Measurements from ENCODE around the gene CRY2.
A peak's percentile ranks its signal among the peaks of the same experiment; 100 is the strongest.

Gene CRY2

GRCh38 chr11:45884596-45885185, 37.4 kb downstream of the CRY2 start:
- WGBS (ENCODE audit: insufficient coverage), result 98% methylated on average over 6 of the region's 10 CpGs
- ChIA-PET CTCF (interaction anchor here (1.2 to 2.5 kb wide), 3 partner anchors 9 to 81 kb away, joined by 3 to 11 read pairs (median 3); no protein-coding TSS in a partner anchor), POLR2A (no interaction called here)
- Histone ChIP-seq H3K36me3 (ENCODE audit: control insufficient read depth in 4 of 4, insufficient read depth in 4 of 4, low read length in 3 of 4) (peaks cover 5 to 29% (median 15%) of the 10 kb centered on the region in 4 experiments), H3K27me3 (replicated peaks in 2 of 5; ENCODE audit: control insufficient read depth in 4 of 5, insufficient read depth in 5 of 5, low read length in 4 of 5) (peaks cover 0 to 35% (median 8%) of the 10 kb centered on the region in 5 experiments), H3K4me1 (ENCODE audit: control extremely low read depth in 1 of 4, control insufficient read depth in 4 of 4, insufficient read depth in 4 of 4, low read length in 3 of 4) (peaks cover 3 to 13% (median 9%) of the 10 kb centered on the region in 4 experiments), H3K9me3 (ENCODE audit: control extremely low read depth in 1 of 5, control insufficient read depth in 4 of 5, insufficient read depth in 2 of 5, low read depth in 1 of 5, low read length in 4 of 5) (no peaks in the 10 kb centered on the region), H3K4me3 (ENCODE audit: control insufficient read depth in 1 of 7, extremely low read depth in 1 of 7, insufficient read depth in 4 of 7, low read depth in 2 of 7, low read length in 6 of 7) (peak overlapping the region in 3 of 7 experiments; percentile 28 to 71 (median 58)), H3K27ac (ENCODE audit: insufficient read depth in 1 of 2, low read depth in 1 of 2, low read length in 2 of 2, poor library complexity in 1 of 2, severe bottlenecking in 2 of 2) (no peak overlapping the region)
- DNase-seq, result no peak

GRCh38 chr11:45885274-45885920, 38.1 kb downstream of the CRY2 start, which contains the start of gene MAPK8IP1:
MAPK8IP1 (plus strand) TSS chr11:45885651; CDS start chr11:45885821, 170 bp downstream.
- CTCF ChIA-PET, result interaction anchor here (1.2 kb wide), 1 partner anchor 10 kb away, joined by 3 read pairs; no protein-coding TSS in a partner anchor
- peaks cover 3 to 13% (median 9%) of the 10 kb centered on the region in 4 experiments for H3K4me1 ChIP-seq (ENCODE audit: control extremely low read depth in 1 of 4, control insufficient read depth in 4 of 4, insufficient read depth in 4 of 4, low read length in 3 of 4)
- peaks cover 5 to 24% (median 13%) of the 10 kb centered on the region in 4 experiments for H3K36me3 ChIP-seq (ENCODE audit: control insufficient read depth in 4 of 4, insufficient read depth in 4 of 4, low read length in 3 of 4)
- H3K9me3 ChIP-seq (ENCODE audit: control extremely low read depth in 1 of 5, control insufficient read depth in 4 of 5, insufficient read depth in 2 of 5, low read depth in 1 of 5, low read length in 4 of 5), result no peaks in the 10 kb centered on the region
- DNase-seq, result peak; percentile 22 to 59 (median 51)
- POLR2A ChIA-PET, result no interaction called here
- H3K27ac ChIP-seq (ENCODE audit: insufficient read depth in 1 of 2, low read depth in 1 of 2, low read length in 2 of 2, poor library complexity in 1 of 2, severe bottlenecking in 2 of 2), result no peak within 1 kb of the TSS
- H3K27me3 ChIP-seq (replicated peaks in 2 of 5; ENCODE audit: control insufficient read depth in 4 of 5, insufficient read depth in 5 of 5, low read length in 4 of 5), result peaks cover 0 to 40% (median 8%) of the 10 kb centered on the region in 5 experiments
- 1% methylated on average over 65 of the region's 73 CpGs for WGBS (ENCODE audit: insufficient coverage)
- peak within 1 kb of the TSS; percentile 46 to 71 (median 56) for H3K4me3 ChIP-seq (ENCODE audit: control insufficient read depth in 1 of 7, extremely low read depth in 1 of 7, insufficient read depth in 4 of 7, low read depth in 2 of 7, low read length in 6 of 7)

GRCh38 chr11:45885921-45886721, 38.8 kb downstream of the CRY2 start:
- H3K4me3 ChIP-seq (ENCODE audit: control insufficient read depth in 1 of 7, extremely low read depth in 1 of 7, insufficient read depth in 4 of 7, low read depth in 2 of 7, low read length in 6 of 7), result peak overlapping the region; percentile 46 to 71 (median 56)
- 9% methylated on average over 29 of the region's 43 CpGs for WGBS (ENCODE audit: insufficient coverage)
- peaks cover 0 to 43% (median 8%) of the 10 kb centered on the region in 5 experiments for H3K27me3 ChIP-seq (replicated peaks in 2 of 5; ENCODE audit: control insufficient read depth in 4 of 5, insufficient read depth in 5 of 5, low read length in 4 of 5)
- H3K27ac ChIP-seq (ENCODE audit: insufficient read depth in 1 of 2, low read depth in 1 of 2, low read length in 2 of 2, poor library complexity in 1 of 2, severe bottlenecking in 2 of 2), result no peak overlapping the region
- ChIA-PET POLR2A (no interaction called here), CTCF (interaction anchor here (1.4 kb wide), 1 partner anchor 125 kb away, joined by 3 read pairs; no protein-coding TSS in a partner anchor)
- peaks cover 3 to 13% (median 9%) of the 10 kb centered on the region in 4 experiments for H3K4me1 ChIP-seq (ENCODE audit: control extremely low read depth in 1 of 4, control insufficient read depth in 4 of 4, insufficient read depth in 4 of 4, low read length in 3 of 4)
- H3K36me3 ChIP-seq (ENCODE audit: control insufficient read depth in 4 of 4, insufficient read depth in 4 of 4, low read length in 3 of 4), result peaks cover 5 to 16% (median 8%) of the 10 kb centered on the region in 4 experiments
- DNase-seq, result no peak
- no peaks in the 10 kb centered on the region for H3K9me3 ChIP-seq (ENCODE audit: control extremely low read depth in 1 of 5, control insufficient read depth in 4 of 5, insufficient read depth in 2 of 5, low read depth in 1 of 5, low read length in 4 of 5)

- CTCF ChIA-PET, result interaction anchor here (1.4 kb wide), 1 partner anchor 124 kb away, joined by 3 read pairs; no protein-coding TSS in a partner anchor
These were observed 39.7 kb downstream of the CRY2 start for GRCh38 chr11:45886816-45887520.

GRCh38 chr11:45887587-45887986, 40.3 kb downstream of the CRY2 start:
- no peak overlapping the region for H3K4me3 ChIP-seq (ENCODE audit: control insufficient read depth in 1 of 7, extremely low read depth in 1 of 7, insufficient read depth in 4 of 7, low read depth in 2 of 7, low read length in 6 of 7)
- DNase-seq, result no peak
- peaks cover 0 to 2% (median 0%) of the 10 kb centered on the region in 4 experiments for H3K36me3 ChIP-seq (ENCODE audit: control insufficient read depth in 4 of 4, insufficient read depth in 4 of 4, low read length in 3 of 4)
- ChIA-PET CTCF (interaction anchor here (1.4 kb wide), 1 partner anchor 123 kb away, joined by 3 read pairs; no protein-coding TSS in a partner anchor), POLR2A (no interaction called here)
- 93% methylated on average over 7 of the region's 10 CpGs for WGBS (ENCODE audit: insufficient coverage)
- peaks cover 0 to 43% (median 8%) of the 10 kb centered on the region in 5 experiments for H3K27me3 ChIP-seq (replicated peaks in 2 of 5; ENCODE audit: control insufficient read depth in 4 of 5, insufficient read depth in 5 of 5, low read length in 4 of 5)
- no peak overlapping the region for H3K27ac ChIP-seq (ENCODE audit: insufficient read depth in 1 of 2, low read depth in 1 of 2, low read length in 2 of 2, poor library complexity in 1 of 2, severe bottlenecking in 2 of 2)
- H3K9me3 ChIP-seq (ENCODE audit: control extremely low read depth in 1 of 5, control insufficient read depth in 4 of 5, insufficient read depth in 2 of 5, low read depth in 1 of 5, low read length in 4 of 5), result no peaks in the 10 kb centered on the region
- peaks cover 3 to 13% (median 9%) of the 10 kb centered on the region in 4 experiments for H3K4me1 ChIP-seq (ENCODE audit: control extremely low read depth in 1 of 4, control insufficient read depth in 4 of 4, insufficient read depth in 4 of 4, low read length in 3 of 4)

More at GRCh38 chr11:45886816-45887520, 39.7 kb downstream of the CRY2 start:
- Histone ChIP-seq H3K27ac (ENCODE audit: insufficient read depth in 1 of 2, low read depth in 1 of 2, low read length in 2 of 2, poor library complexity in 1 of 2, severe bottlenecking in 2 of 2) (no peak overlapping the region), H3K27me3 (replicated peaks in 2 of 5; ENCODE audit: control insufficient read depth in 4 of 5, insufficient read depth in 5 of 5, low read length in 4 of 5) (peaks cover 0 to 43% (median 8%) of the 10 kb centered on the region in 5 experiments), H3K9me3 (ENCODE audit: control extremely low read depth in 1 of 5, control insufficient read depth in 4 of 5, insufficient read depth in 2 of 5, low read depth in 1 of 5, low read length in 4 of 5) (no peaks in the 10 kb centered on the region), H3K36me3 (ENCODE audit: control insufficient read depth in 4 of 4, insufficient read depth in 4 of 4, low read length in 3 of 4) (peaks cover 0 to 8% (median 2%) of the 10 kb centered on the region in 4 experiments), H3K4me1 (ENCODE audit: control extremely low read depth in 1 of 4, control insufficient read depth in 4 of 4, insufficient read depth in 4 of 4, low read length in 3 of 4) (peaks cover 3 to 13% (median 9%) of the 10 kb centered on the region in 4 experiments), H3K4me3 (ENCODE audit: control insufficient read depth in 1 of 7, extremely low read depth in 1 of 7, insufficient read depth in 4 of 7, low read depth in 2 of 7, low read length in 6 of 7) (no peak overlapping the region)
- DNase-seq, result no peak
- 93% methylated on average over 3 of the region's 4 CpGs for WGBS (ENCODE audit: insufficient coverage)
- POLR2A ChIA-PET, result no interaction called here

- Histone ChIP-seq H3K36me3 (ENCODE audit: control insufficient read depth in 4 of 4, insufficient read depth in 4 of 4, low read length in 3 of 4) (no peaks in the 10 kb centered on the region), H3K9me3 (ENCODE audit: control extremely low read depth in 1 of 5, control insufficient read depth in 4 of 5, insufficient read depth in 2 of 5, low read depth in 1 of 5, low read length in 4 of 5) (no peaks in the 10 kb centered on the region), H3K27ac (ENCODE audit: insufficient read depth in 1 of 2, low read depth in 1 of 2, low read length in 2 of 2, poor library complexity in 1 of 2, severe bottlenecking in 2 of 2) (no peak overlapping the region), H3K4me1 (ENCODE audit: control extremely low read depth in 1 of 4, control insufficient read depth in 4 of 4, insufficient read depth in 4 of 4, low read length in 3 of 4) (peaks cover 3 to 13% (median 9%) of the 10 kb centered on the region in 4 experiments), H3K27me3 (replicated peaks in 2 of 5; ENCODE audit: control insufficient read depth in 4 of 5, insufficient read depth in 5 of 5, low read length in 4 of 5) (peaks cover 0 to 46% (median 8%) of the 10 kb centered on the region in 5 experiments), H3K4me3 (ENCODE audit: control insufficient read depth in 1 of 7, extremely low read depth in 1 of 7, insufficient read depth in 4 of 7, low read depth in 2 of 7, low read length in 6 of 7) (no peak overlapping the region)
- 93% methylated on average over 3 of the region's 8 CpGs for WGBS (ENCODE audit: insufficient coverage)
- CTCF ChIA-PET, result no interaction called here
- no peak for DNase-seq
- POLR2A ChIA-PET, result no interaction called here
These were observed 42.3 kb downstream of the CRY2 start for GRCh38 chr11:45889555-45889954.

Data from common myeloid progenitor, CD34-positive (primary cell).